HEK293 (cell line): ENCODE results near the gene LMO2.

Experiments used
- CTCF ChIA-PET: fragments of 350-600 bp; formaldehyde crosslinking; extraction: SDS; loops from one replicate; lab custom pipeline; 2021; ENCODE audit warnings: antibody characterized with exemption; lab: Yijun Ruan, JAX
- POLR2A ChIA-PET: fragments of 300-600 bp; formaldehyde crosslinking; extraction: SDS; loops from one replicate; lab custom pipeline; 2020; ENCODE audit warnings: antibody characterized with exemption, inconsistent platforms; lab: Yijun Ruan, JAX
- H3K27ac ChIP-seq: fragments of 200-500 bp; sonication (Bioruptor generic); 2 replicates; pipeline ENCODE4 v1.5.1; 2014; ENCODE audit warnings: low read depth, low read length, control low read depth, inconsistent platforms; ENCODE audit errors: extremely low read depth
- H3K36me3 ChIP-seq, 2 experiments: fragments of 200-500 bp in 1 of 2; sonication (Bioruptor generic) in 1 of 2; 1 replicate in 1 of 2; 2 replicates in 1 of 2; pipeline ENCODE4 v1.5.1; 2014 to 2017; ENCODE audit warnings: inconsistent platforms in 2 of 2, low read length in 2 of 2; ENCODE audit not compliant: control insufficient read depth in 2 of 2, insufficient read depth in 1 of 2
- H3K4me1 ChIP-seq: fragments of 200-500 bp; sonication (Bioruptor generic); 2 replicates; pipeline ENCODE4 v1.5.1; 2014; ENCODE audit warnings: mild to moderate bottlenecking, low read length, inconsistent platforms; ENCODE audit not compliant: control insufficient read depth, insufficient read depth
- H3K4me3 ChIP-seq: 2 replicates; pipeline ENCODE4 v1.5.1; 2011; ENCODE audit warnings: low read depth, mild to moderate bottlenecking, control low read depth, low read length, moderate library complexity
- H3K9me3 ChIP-seq: fragments of 200-500 bp; sonication (Bioruptor generic); 2 replicates; pipeline ENCODE4 v1.5.1; 2014; ENCODE audit warnings: low read depth, low read length, inconsistent platforms; ENCODE audit not compliant: control insufficient read depth, insufficient read depth
- EGR2 ChIP-seq: fragments of 450-650 bp; formaldehyde crosslinking; IDR thresholded peaks from 2 replicates; pipeline ENCODE4 v1.5.1; 2016; ENCODE audit warnings: low read depth, missing biosample characterization, missing genetic modification characterization
- GFI1B ChIP-seq: fragments of 450-650 bp; formaldehyde crosslinking; IDR thresholded peaks from 2 replicates; pipeline ENCODE4 v1.5.1; 2016; ENCODE audit warnings: missing biosample characterization, missing genetic modification characterization
- IKZF3 ChIP-seq: fragments of 450-650 bp; IDR thresholded peaks from 2 replicates; pipeline ENCODE4 v1.5.0; 2018; ENCODE audit warnings: missing biosample characterization, mild to moderate bottlenecking, missing genetic modification characterization, moderate library complexity
- KLF16 ChIP-seq: fragments of 450-650 bp; formaldehyde crosslinking; IDR thresholded peaks from 2 replicates; pipeline ENCODE4 v1.5.1; 2017; ENCODE audit warnings: missing biosample characterization, missing genetic modification characterization
- KLF7 ChIP-seq: fragments of 450-650 bp; formaldehyde crosslinking; IDR thresholded peaks from 2 replicates; pipeline ENCODE4 v1.5.1; 2016; ENCODE audit warnings: missing biosample characterization, missing genetic modification characterization, borderline replicate concordance
- MZF1 ChIP-seq: fragments of 450-650 bp; formaldehyde crosslinking; IDR thresholded peaks from 2 replicates; pipeline ENCODE4 v1.5.1; 2017; ENCODE audit warnings: missing biosample characterization, missing genetic modification characterization, borderline replicate concordance
- PRDM1 ChIP-seq: fragments of 450-650 bp; formaldehyde crosslinking; IDR thresholded peaks from 2 replicates; pipeline ENCODE4; 2016; ENCODE audit warnings: missing biosample characterization, missing genetic modification characterization
- WT1 ChIP-seq: fragments of 450-650 bp; formaldehyde crosslinking; IDR thresholded peaks from 2 replicates; pipeline ENCODE4 v1.5.1; 2016; ENCODE audit warnings: missing biosample characterization, missing genetic modification characterization
- YY2 ChIP-seq: fragments of 450-650 bp; formaldehyde crosslinking; IDR thresholded peaks from 2 replicates; pipeline ENCODE4 v1.5.1; 2016; ENCODE audit warnings: missing biosample characterization, missing genetic modification characterization
- ZBTB20 ChIP-seq: fragments of 450-650 bp; formaldehyde crosslinking; IDR thresholded peaks from 2 replicates; pipeline ENCODE4 v1.5.1; 2016; ENCODE audit warnings: missing biosample characterization, missing genetic modification characterization
- ZFP3 ChIP-seq: fragments of 450-650 bp; formaldehyde crosslinking; IDR thresholded peaks from 2 replicates; pipeline ENCODE4 v1.5.1; 2016; ENCODE audit warnings: low read depth, missing biosample characterization, missing genetic modification characterization
- ZFP37 ChIP-seq: fragments of 450-650 bp; formaldehyde crosslinking; IDR thresholded peaks from 2 replicates; pipeline ENCODE4 v1.5.1; 2016; ENCODE audit warnings: missing biosample characterization, missing genetic modification characterization
- ZNF146 ChIP-seq: fragments of 450-650 bp; formaldehyde crosslinking; IDR thresholded peaks from 2 replicates; pipeline ENCODE4 v1.5.1; 2016; ENCODE audit warnings: missing biosample characterization, missing genetic modification characterization
- ZNF169 ChIP-seq: fragments of 450-650 bp; formaldehyde crosslinking; IDR thresholded peaks from 2 replicates; pipeline ENCODE4 v1.5.1; 2016; ENCODE audit warnings: missing biosample characterization, missing genetic modification characterization
- ZNF19 ChIP-seq: fragments of 450-650 bp; formaldehyde crosslinking; IDR thresholded peaks from 2 replicates; pipeline ENCODE4; 2016; ENCODE audit warnings: missing biosample characterization, missing genetic modification characterization, low read depth
- ZNF2 ChIP-seq: fragments of 450-650 bp; formaldehyde crosslinking; IDR thresholded peaks from 2 replicates; pipeline ENCODE4 v1.5.1; 2016; ENCODE audit warnings: missing biosample characterization, missing genetic modification characterization
- ZNF404 ChIP-seq: fragments of 450-650 bp; formaldehyde crosslinking; IDR thresholded peaks from 2 replicates; pipeline ENCODE4 v1.5.1; 2017; ENCODE audit warnings: missing biosample characterization, missing genetic modification characterization
- ZNF548 ChIP-seq: fragments of 450-650 bp; formaldehyde crosslinking; IDR thresholded peaks from 2 replicates; pipeline ENCODE4 v1.5.1; 2016; ENCODE audit warnings: missing biosample characterization, missing genetic modification characterization
- ZNF660 ChIP-seq: fragments of 450-650 bp; IDR thresholded peaks from 2 replicates; pipeline ENCODE4 v1.5.1; 2018; ENCODE audit warnings: missing biosample characterization, mild to moderate bottlenecking, missing genetic modification characterization
- ZNF670 ChIP-seq: fragments of 450-650 bp; formaldehyde crosslinking; IDR thresholded peaks from 2 replicates; pipeline ENCODE4 v1.5.1; 2016; ENCODE audit warnings: missing biosample characterization, missing genetic modification characterization, low read depth
- ZNF677 ChIP-seq: fragments of 450-650 bp; IDR thresholded peaks from 2 replicates; pipeline ENCODE4 v1.5.0; 2018; ENCODE audit warnings: missing biosample characterization, mild to moderate bottlenecking, missing genetic modification characterization, moderate library complexity
- ZNF830 ChIP-seq: fragments of 450-650 bp; IDR thresholded peaks from 2 replicates; pipeline ENCODE4 v1.5.0; 2018; ENCODE audit warnings: missing biosample characterization, missing genetic modification characterization, low read depth, mild to moderate bottlenecking, moderate library complexity
- TF ChIP-seq, protein P1 (sequence below): fragments of 450-650 bp; formaldehyde crosslinking; IDR thresholded peaks from 2 replicates; pipeline ENCODE4 v1.5.1; 2016; ENCODE audit warnings: missing biosample characterization, missing genetic modification characterization, borderline replicate concordance
- TF ChIP-seq, protein P2 (sequence below): fragments of 450-650 bp; formaldehyde crosslinking; IDR thresholded peaks from 2 replicates; pipeline ENCODE4 v1.5.1; 2017; ENCODE audit warnings: missing biosample characterization, missing genetic modification characterization
- TF ChIP-seq, protein P3 (sequence below): fragments of 450-650 bp; formaldehyde crosslinking; IDR thresholded peaks from 2 replicates; pipeline ENCODE4 v1.5.1; 2016; ENCODE audit warnings: missing biosample characterization, missing genetic modification characterization

The LMO2 gene

DNA sequence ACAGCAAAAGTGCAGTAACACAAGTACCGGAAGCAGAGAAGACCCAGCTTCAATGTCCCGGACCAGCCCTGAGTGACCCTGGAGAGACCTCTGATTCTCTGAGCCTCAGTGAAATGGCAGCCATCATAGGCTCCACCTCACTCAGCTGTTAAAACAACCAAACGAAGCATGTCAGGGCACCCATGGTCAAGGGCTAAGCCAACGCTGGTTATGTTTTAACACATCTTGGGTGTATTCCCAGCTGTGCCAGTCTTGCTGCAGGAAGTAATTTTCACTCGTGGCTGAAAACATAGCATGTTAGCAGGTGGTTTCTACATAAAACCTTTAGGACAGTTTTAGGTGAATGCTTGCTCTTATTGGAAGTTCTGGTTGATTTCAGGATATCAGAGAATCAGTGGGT, 30.9 kb downstream of the LMO2 start (continued):
- no peak for TF ChIP-seq IKZF3
- TF ChIP-seq YY2 (tag by site-specific recombination): no peak
- TF ChIP-seq ZNF660 (tag by site-specific recombination): no peak
- TF ChIP-seq EGR2: no peak
- no peak for TF ChIP-seq KLF7 (tag by site-specific recombination)
- no peak for TF ChIP-seq MZF1
- no peak for TF ChIP-seq ZNF677 (tag by site-specific recombination)

DNA sequence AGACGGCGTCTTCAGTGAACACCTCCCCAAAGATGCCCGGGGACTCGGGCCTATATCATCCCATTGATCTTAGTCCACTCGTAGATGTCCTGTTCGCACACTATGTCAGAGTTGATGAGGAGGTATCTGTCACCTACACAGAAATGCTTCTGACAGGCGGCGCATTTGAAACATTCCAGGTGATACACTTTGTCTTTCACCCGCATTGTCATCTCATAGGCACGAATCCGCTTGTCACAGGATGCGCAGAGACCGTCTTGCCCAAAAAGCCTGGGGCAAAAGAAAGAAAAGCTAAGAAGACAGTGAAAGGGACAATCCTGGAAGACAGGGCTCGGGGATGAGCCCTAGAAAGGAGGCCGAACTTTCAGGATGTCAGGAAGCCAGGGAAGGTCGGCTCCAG, 32.6 kb downstream of the LMO2 start:
- TF ChIP-seq ZFP3 (tag by site-specific recombination) (no peak), ZNF146 (tag by site-specific recombination) (no peak), ZNF2 (tag by site-specific recombination) (no peak), PRDM1 (no peak), GFI1B (tag by site-specific recombination) (no peak), ZNF670 (tag by site-specific recombination) (no peak), WT1 (tag by site-specific recombination) (no peak), EGR2 (no peak), ZBTB20 (no peak), ZNF404 (tag by site-specific recombination) (no peak), ZFP37 (tag by site-specific recombination) (no peak), KLF16 (tag by site-specific recombination) (no peak), ZNF169 (tag by site-specific recombination) (no peak), ZNF548 (tag by site-specific recombination) (no peak), ZNF19 (tag by site-specific recombination) (no peak), ZNF830 (no peak)
- TF ChIP-seq, protein P1, sequence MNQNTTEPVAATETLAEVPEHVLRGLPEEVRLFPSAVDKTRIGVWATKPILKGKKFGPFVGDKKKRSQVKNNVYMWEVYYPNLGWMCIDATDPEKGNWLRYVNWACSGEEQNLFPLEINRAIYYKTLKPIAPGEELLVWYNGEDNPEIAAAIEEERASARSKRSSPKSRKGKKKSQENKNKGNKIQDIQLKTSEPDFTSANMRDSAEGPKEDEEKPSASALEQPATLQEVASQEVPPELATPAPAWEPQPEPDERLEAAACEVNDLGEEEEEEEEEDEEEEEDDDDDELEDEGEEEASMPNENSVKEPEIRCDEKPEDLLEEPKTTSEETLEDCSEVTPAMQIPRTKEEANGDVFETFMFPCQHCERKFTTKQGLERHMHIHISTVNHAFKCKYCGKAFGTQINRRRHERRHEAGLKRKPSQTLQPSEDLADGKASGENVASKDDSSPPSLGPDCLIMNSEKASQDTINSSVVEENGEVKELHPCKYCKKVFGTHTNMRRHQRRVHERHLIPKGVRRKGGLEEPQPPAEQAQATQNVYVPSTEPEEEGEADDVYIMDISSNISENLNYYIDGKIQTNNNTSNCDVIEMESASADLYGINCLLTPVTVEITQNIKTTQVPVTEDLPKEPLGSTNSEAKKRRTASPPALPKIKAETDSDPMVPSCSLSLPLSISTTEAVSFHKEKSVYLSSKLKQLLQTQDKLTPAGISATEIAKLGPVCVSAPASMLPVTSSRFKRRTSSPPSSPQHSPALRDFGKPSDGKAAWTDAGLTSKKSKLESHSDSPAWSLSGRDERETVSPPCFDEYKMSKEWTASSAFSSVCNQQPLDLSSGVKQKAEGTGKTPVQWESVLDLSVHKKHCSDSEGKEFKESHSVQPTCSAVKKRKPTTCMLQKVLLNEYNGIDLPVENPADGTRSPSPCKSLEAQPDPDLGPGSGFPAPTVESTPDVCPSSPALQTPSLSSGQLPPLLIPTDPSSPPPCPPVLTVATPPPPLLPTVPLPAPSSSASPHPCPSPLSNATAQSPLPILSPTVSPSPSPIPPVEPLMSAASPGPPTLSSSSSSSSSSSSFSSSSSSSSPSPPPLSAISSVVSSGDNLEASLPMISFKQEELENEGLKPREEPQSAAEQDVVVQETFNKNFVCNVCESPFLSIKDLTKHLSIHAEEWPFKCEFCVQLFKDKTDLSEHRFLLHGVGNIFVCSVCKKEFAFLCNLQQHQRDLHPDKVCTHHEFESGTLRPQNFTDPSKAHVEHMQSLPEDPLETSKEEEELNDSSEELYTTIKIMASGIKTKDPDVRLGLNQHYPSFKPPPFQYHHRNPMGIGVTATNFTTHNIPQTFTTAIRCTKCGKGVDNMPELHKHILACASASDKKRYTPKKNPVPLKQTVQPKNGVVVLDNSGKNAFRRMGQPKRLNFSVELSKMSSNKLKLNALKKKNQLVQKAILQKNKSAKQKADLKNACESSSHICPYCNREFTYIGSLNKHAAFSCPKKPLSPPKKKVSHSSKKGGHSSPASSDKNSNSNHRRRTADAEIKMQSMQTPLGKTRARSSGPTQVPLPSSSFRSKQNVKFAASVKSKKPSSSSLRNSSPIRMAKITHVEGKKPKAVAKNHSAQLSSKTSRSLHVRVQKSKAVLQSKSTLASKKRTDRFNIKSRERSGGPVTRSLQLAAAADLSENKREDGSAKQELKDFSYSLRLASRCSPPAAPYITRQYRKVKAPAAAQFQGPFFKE: no peak
- TF ChIP-seq, protein P2, sequence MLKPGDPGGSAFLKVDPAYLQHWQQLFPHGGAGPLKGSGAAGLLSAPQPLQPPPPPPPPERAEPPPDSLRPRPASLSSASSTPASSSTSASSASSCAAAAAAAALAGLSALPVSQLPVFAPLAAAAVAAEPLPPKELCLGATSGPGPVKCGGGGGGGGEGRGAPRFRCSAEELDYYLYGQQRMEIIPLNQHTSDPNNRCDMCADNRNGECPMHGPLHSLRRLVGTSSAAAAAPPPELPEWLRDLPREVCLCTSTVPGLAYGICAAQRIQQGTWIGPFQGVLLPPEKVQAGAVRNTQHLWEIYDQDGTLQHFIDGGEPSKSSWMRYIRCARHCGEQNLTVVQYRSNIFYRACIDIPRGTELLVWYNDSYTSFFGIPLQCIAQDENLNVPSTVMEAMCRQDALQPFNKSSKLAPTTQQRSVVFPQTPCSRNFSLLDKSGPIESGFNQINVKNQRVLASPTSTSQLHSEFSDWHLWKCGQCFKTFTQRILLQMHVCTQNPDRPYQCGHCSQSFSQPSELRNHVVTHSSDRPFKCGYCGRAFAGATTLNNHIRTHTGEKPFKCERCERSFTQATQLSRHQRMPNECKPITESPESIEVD (tag by site-specific recombination): no peak
- TF ChIP-seq, protein P3, sequence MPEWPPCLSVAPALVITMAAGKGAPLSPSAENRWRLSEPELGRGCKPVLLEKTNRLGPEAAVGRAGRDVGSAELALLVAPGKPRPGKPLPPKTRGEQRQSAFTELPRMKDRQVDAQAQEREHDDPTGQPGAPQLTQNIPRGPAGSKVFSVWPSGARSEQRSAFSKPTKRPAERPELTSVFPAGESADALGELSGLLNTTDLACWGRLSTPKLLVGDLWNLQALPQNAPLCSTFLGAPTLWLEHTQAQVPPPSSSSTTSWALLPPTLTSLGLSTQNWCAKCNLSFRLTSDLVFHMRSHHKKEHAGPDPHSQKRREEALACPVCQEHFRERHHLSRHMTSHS (tag by site-specific recombination): no peak
- Histone ChIP-seq H3K9me3 (no peaks in the 10 kb centered on the region), H3K4me1 (no peaks in the 10 kb centered on the region), H3K4me3 (no peak overlapping the region), H3K36me3 (no peaks in the 10 kb centered on the region), H3K27ac (no peak overlapping the region)
- ChIA-PET CTCF (interaction anchor here (0.9 to 3.5 kb wide), 9 partner anchors 8 to 502 kb away, joined by 3 to 55 read pairs (median 11); no protein-coding TSS in a partner anchor), POLR2A (no interaction called here)
